CD4-positive, CD25-positive, alpha-beta regulatory T cell (primary cell): Measurements from ENCODE around the gene WDTC1. TPM values are rescaled to one million over a fixed set of nuclear protein-coding genes. Genes with fewer than 3 reads are reported as not detected.
A peak's percentile ranks its signal among the peaks of the same experiment; 100 is the strongest.

ENCODE experiments used
- ATAC-seq, 2 donors: fragments of 150-1000 bp; cut with Tn5 transposase; one replicate each; pipeline ENCODE4 v1.10.0; 2021; ENCODE audit warnings: low read depth in 2 of 2, moderate number of reproducible peaks in 2 of 2, moderate library complexity in 1 of 2
- DNase-seq, 3 donors: peaks; one replicate each; pipeline versions ENCODE4 v3.0.0 to v3.0.0-alpha.2; 2012 to 2022; ENCODE audit warnings: mixed read lengths in 1 of 3
- H3K27ac ChIP-seq: one replicate; pipeline ENCODE4 v1.7.0; 2013; ENCODE audit warnings: mild to moderate bottlenecking, low read length; ENCODE audit not compliant: insufficient read depth, poor library complexity, severe bottlenecking
- H3K27me3 ChIP-seq: one replicate; pipeline ENCODE4 v1.7.0; 2013; ENCODE audit warnings: low read length; ENCODE audit not compliant: control insufficient read depth, insufficient read depth
- H3K36me3 ChIP-seq: one replicate; pipeline ENCODE4 v1.7.0; 2013; ENCODE audit warnings: mild to moderate bottlenecking, low read length, moderate library complexity; ENCODE audit not compliant: control insufficient read depth, insufficient read depth
- H3K4me1 ChIP-seq: 2 replicates; pipeline ENCODE4 v1.7.0; 2013; ENCODE audit warnings: mild to moderate bottlenecking, low read length; ENCODE audit not compliant: insufficient read depth, control insufficient read depth, poor library complexity, severe bottlenecking
- H3K4me3 ChIP-seq: one replicate; pipeline ENCODE4 v1.7.0; 2013; ENCODE audit warnings: low read depth, mild to moderate bottlenecking, low read length, moderate library complexity
- H3K9me3 ChIP-seq, 2 experiments: 1 replicate in 1 of 2; 2 replicates in 1 of 2; pipeline ENCODE4 v1.7.0; 2013; ENCODE audit warnings: low read length in 2 of 2, mild to moderate bottlenecking in 1 of 2, moderate library complexity in 1 of 2; ENCODE audit not compliant: control insufficient read depth in 2 of 2
- H3K27ac Mint-ChIP-seq, 3 donors: one replicate each; pipeline ENCODE4 v1.8.0; 2020 to 2022; ENCODE audit warnings: mild to moderate bottlenecking in 3 of 3, mixed read lengths in 3 of 3, moderate library complexity in 2 of 3
- H3K27me3 Mint-ChIP-seq: one replicate; pipeline ENCODE4 v1.8.0; 2022; ENCODE audit warnings: mild to moderate bottlenecking, mixed read lengths
- H3K36me3 Mint-ChIP-seq: one replicate; pipeline ENCODE4 v1.8.0; 2020; ENCODE audit warnings: mixed read lengths
- H3K4me1 Mint-ChIP-seq, 4 donors: one replicate each; pipeline ENCODE4 v1.8.0; 2020 to 2022; ENCODE audit warnings: mixed read lengths in 4 of 4, mild to moderate bottlenecking in 1 of 4
- H3K4me3 Mint-ChIP-seq, 4 donors: one replicate each; pipeline ENCODE4 v1.8.0; 2020 to 2022; ENCODE audit warnings: mild to moderate bottlenecking in 4 of 4, mixed read lengths in 4 of 4, moderate library complexity in 3 of 4
- H3K9me3 Mint-ChIP-seq, 7 donors: one replicate each; pipeline ENCODE4 v1.8.0; 2020 to 2022; ENCODE audit warnings: mixed read lengths in 7 of 7, mild to moderate bottlenecking in 3 of 7, moderate library complexity in 2 of 7
- polyA plus RNA-seq, 4 donors: library from polyadenylated mRNA; unstranded; fragments of 300-500 nt; fragmentation: Illumina TruSeq; gene quantifications; one replicate each; pipeline ENCODE4 v1.2.3, GENCODE V29; 2021
- total RNA-seq: library from RNA; stranded (reverse); gene quantifications from one replicate; pipeline ENCODE4 v1.2.3, GENCODE V29; 2022

WDTC1 gene
- total and polyA plus RNA-seq, 5 donors from 2014 or later, result 3.3 to 46.1 (median 5.6) TPM

GRCh38 chr1:27331426-27331825 is 97.0 kb downstream of the WDTC1 start:
- Mint-ChIP-seq H3K36me3 (peaks cover 17% of the 10 kb centered on the region), H3K9me3 (no peaks in the 10 kb centered on the region)
- peaks cover 61% of the 10 kb centered on the region for H3K36me3 ChIP-seq

GRCh38 chr1:27331922-27332321 is 97.5 kb downstream of the WDTC1 start:
- Mint-ChIP-seq H3K36me3 (peaks cover 22% of the 10 kb centered on the region), H3K9me3 (no peaks in the 10 kb centered on the region), H3K27ac (no peak overlapping the region), H3K27me3 (no peaks in the 10 kb centered on the region), H3K4me1 (peaks cover 2 to 47% (median 26%) of the 10 kb centered on the region in 4 donors), H3K4me3 (no peak overlapping the region)
- no peak for ATAC-seq
- H3K36me3 ChIP-seq, result peaks cover 62% of the 10 kb centered on the region
- peaks cover 14% of the 10 kb centered on the region for H3K4me1 ChIP-seq
- no peak overlapping the region for H3K4me3 ChIP-seq
- H3K9me3 ChIP-seq, result no peaks in the 10 kb centered on the region
- no peaks in the 10 kb centered on the region for H3K27me3 ChIP-seq
- no peak overlapping the region for H3K27ac ChIP-seq
- no peak for DNase-seq

More at GRCh38 chr1:27331426-27331825, 97.0 kb downstream of the WDTC1 start:
- Histone ChIP-seq H3K27ac (no peak overlapping the region), H3K4me1 (peaks cover 14% of the 10 kb centered on the region), H3K9me3 (no peaks in the 10 kb centered on the region), H3K4me3 (no peak overlapping the region), H3K27me3 (no peaks in the 10 kb centered on the region)
- ATAC-seq, result no peak
- H3K27ac Mint-ChIP-seq, result no peak overlapping the region
- H3K4me1 Mint-ChIP-seq, result peaks cover 5 to 52% (median 31%) of the 10 kb centered on the region in 4 donors
- DNase-seq, result no peak
- no peak overlapping the region for H3K4me3 Mint-ChIP-seq
- H3K27me3 Mint-ChIP-seq, result no peaks in the 10 kb centered on the region

- Histone ChIP-seq H3K36me3 (peaks cover 59% of the 10 kb centered on the region), H3K9me3 (no peaks in the 10 kb centered on the region), H3K27me3 (no peaks in the 10 kb centered on the region), H3K4me1 (peaks cover 14% of the 10 kb centered on the region), H3K27ac (no peak overlapping the region), H3K4me3 (no peak overlapping the region)
- Mint-ChIP-seq H3K27me3 (no peaks in the 10 kb centered on the region), H3K9me3 (no peaks in the 10 kb centered on the region), H3K27ac (peak overlapping the region in 2 of 3 donors; percentile 35 to 78), H3K36me3 (peaks cover 23% of the 10 kb centered on the region), H3K4me1 (peaks cover 0 to 42% (median 22%) of the 10 kb centered on the region in 4 donors), H3K4me3 (peak overlapping the region in 1 of 4 donors; percentile 32)
- DNase-seq (peak; percentile 40 to 59 (median 57)), ATAC-seq (peak; percentile 76)
Observed at GRCh38 chr1:27332536-27333281, 98.3 kb downstream of the WDTC1 start.

GRCh38 chr1:27333717-27334279 is 99.4 kb downstream of the WDTC1 start:
- Histone ChIP-seq H3K36me3 (peaks cover 50% of the 10 kb centered on the region), H3K4me3 (no peak overlapping the region), H3K4me1 (peaks cover 13% of the 10 kb centered on the region), H3K9me3 (no peaks in the 10 kb centered on the region), H3K27me3 (no peaks in the 10 kb centered on the region), H3K27ac (no peak overlapping the region)
- DNase-seq (no peak), ATAC-seq (no peak)
- H3K27me3 Mint-ChIP-seq, result no peaks in the 10 kb centered on the region
- peaks cover 19% of the 10 kb centered on the region for H3K36me3 Mint-ChIP-seq
- no peaks in the 10 kb centered on the region for H3K9me3 Mint-ChIP-seq
- H3K27ac Mint-ChIP-seq, result peak overlapping the region in 1 of 3 donors; percentile 59
- H3K4me1 Mint-ChIP-seq, result peaks cover 0 to 32% (median 15%) of the 10 kb centered on the region in 4 donors
- H3K4me3 Mint-ChIP-seq, result no peak overlapping the region

- no peaks in the 10 kb centered on the region for H3K27me3 ChIP-seq
Observed at GRCh38 chr1:27335506-27336422, 101.3 kb downstream of the WDTC1 start.

GRCh38 chr1:27336756-27337155 is 102.3 kb downstream of the WDTC1 start:
- Mint-ChIP-seq H3K27ac (no peak overlapping the region), H3K9me3 (no peaks in the 10 kb centered on the region)

More at GRCh38 chr1:27335506-27336422, 101.3 kb downstream of the WDTC1 start:
- DNase-seq (no peak), ATAC-seq (no peak)
- Mint-ChIP-seq H3K27me3 (no peaks in the 10 kb centered on the region), H3K4me1 (peaks cover 0 to 40% (median 19%) of the 10 kb centered on the region in 4 donors), H3K36me3 (peaks cover 19% of the 10 kb centered on the region), H3K27ac (no peak overlapping the region), H3K4me3 (no peak overlapping the region), H3K9me3 (no peaks in the 10 kb centered on the region)
- Histone ChIP-seq H3K4me1 (peaks cover 16% of the 10 kb centered on the region), H3K9me3 (no peaks in the 10 kb centered on the region), H3K4me3 (no peak overlapping the region), H3K36me3 (peaks cover 40% of the 10 kb centered on the region), H3K27ac (no peak overlapping the region)

GRCh38 chr1:27338751-27339150 is 104.3 kb downstream of the WDTC1 start:
- Mint-ChIP-seq H3K4me3 (peak overlapping the region in 3 of 4 donors; percentile 53 to 98 (median 75)), H3K36me3 (peaks cover 19% of the 10 kb centered on the region), H3K9me3 (no peaks in the 10 kb centered on the region), H3K27ac (peak overlapping the region; percentile 87 to 91 (median 90)), H3K4me1 (peaks cover 4 to 37% (median 26%) of the 10 kb centered on the region in 4 donors), H3K27me3 (no peaks in the 10 kb centered on the region)
- Histone ChIP-seq H3K9me3 (no peaks in the 10 kb centered on the region), H3K36me3 (peaks cover 20% of the 10 kb centered on the region), H3K4me1 (peaks cover 28% of the 10 kb centered on the region), H3K27ac (no peak overlapping the region), H3K4me3 (no peak overlapping the region), H3K27me3 (no peaks in the 10 kb centered on the region)
- DNase-seq (no peak), ATAC-seq (no peak)

More at GRCh38 chr1:27336756-27337155, 102.3 kb downstream of the WDTC1 start:
- Mint-ChIP-seq H3K4me3 (no peak overlapping the region), H3K4me1 (peaks cover 0 to 44% (median 25%) of the 10 kb centered on the region in 4 donors), H3K27me3 (no peaks in the 10 kb centered on the region), H3K36me3 (peaks cover 19% of the 10 kb centered on the region)
- peaks cover 31% of the 10 kb centered on the region for H3K36me3 ChIP-seq
- H3K9me3 ChIP-seq, result no peaks in the 10 kb centered on the region
- DNase-seq (no peak), ATAC-seq (no peak)
- H3K4me3 ChIP-seq, result no peak overlapping the region
- H3K4me1 ChIP-seq, result peaks cover 26% of the 10 kb centered on the region
- no peaks in the 10 kb centered on the region for H3K27me3 ChIP-seq
- H3K27ac ChIP-seq, result no peak overlapping the region
